Hematopoietic multipotent progenitor cell treated with erythropoietin and hydrocortisone succinate and interleukin-3 and kit ligand, for 15 days (in vitro differentiated cells): ENCODE results near the gene CYTH4.
"Not testable (repeated sequence)": the region's sequence is repeated elsewhere in the genome, so short reads cannot be mapped to it uniquely, and the experiment has no call there.

Source experiments
- DNase-seq: peaks from one replicate; pipeline ENCODE4 v3.0.0-alpha.2; 2015; ENCODE audit warnings: low spot score

The CYTH4 gene, protein sequence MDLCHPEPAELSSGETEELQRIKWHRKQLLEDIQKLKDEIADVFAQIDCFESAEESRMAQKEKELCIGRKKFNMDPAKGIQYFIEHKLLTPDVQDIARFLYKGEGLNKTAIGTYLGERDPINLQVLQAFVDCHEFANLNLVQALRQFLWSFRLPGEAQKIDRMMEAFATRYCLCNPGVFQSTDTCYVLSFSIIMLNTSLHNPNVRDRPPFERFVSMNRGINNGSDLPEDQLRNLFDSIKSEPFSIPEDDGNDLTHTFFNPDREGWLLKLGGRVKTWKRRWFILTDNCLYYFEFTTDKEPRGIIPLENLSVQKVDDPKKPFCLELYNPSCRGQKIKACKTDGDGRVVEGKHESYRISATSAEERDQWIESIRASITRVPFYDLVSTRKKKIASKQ

DNA sequence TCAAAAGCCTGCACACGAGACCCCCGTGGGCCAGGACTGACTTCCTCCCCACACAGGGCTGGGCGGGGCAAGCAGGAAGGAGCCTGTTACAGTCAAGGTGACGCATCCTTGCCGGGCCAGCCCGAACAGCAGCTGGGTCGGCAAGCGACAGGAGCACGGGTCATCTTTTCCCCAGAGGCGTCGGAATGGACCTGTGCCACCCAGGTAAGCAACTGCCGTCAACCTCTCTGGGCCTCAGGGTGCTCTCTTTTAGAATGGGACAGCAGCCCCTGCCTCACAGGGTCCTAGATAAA lies at the start of gene CYTH4:
Gene CYTH4 (plus strand): TSS at position 124 of the 293 bp plus-strand sequence. CDS start 62 bp downstream, at position 186.
- no peak for DNase-seq

DNA sequence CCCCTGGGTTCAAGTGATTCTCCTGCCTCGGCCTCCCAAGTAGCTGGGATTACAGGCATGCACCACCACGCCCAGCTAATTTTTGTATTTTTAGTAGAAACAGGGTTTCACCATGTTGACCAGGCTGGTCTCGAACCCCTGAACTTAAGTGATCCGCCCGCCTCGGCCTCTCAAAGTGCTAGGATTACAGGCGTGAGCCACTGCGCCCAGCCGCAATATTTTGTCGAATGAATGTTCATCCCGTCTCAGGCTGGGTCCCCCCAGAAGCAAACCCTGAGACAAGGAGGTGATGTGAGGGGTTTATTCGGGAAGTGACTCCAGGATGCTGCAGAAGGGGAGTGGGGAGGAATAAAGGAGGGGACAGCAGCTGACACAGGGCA lies 48.9 kb upstream of the CYTH4 start:
- DNase-seq, result not testable (repeated sequence)

DNA sequence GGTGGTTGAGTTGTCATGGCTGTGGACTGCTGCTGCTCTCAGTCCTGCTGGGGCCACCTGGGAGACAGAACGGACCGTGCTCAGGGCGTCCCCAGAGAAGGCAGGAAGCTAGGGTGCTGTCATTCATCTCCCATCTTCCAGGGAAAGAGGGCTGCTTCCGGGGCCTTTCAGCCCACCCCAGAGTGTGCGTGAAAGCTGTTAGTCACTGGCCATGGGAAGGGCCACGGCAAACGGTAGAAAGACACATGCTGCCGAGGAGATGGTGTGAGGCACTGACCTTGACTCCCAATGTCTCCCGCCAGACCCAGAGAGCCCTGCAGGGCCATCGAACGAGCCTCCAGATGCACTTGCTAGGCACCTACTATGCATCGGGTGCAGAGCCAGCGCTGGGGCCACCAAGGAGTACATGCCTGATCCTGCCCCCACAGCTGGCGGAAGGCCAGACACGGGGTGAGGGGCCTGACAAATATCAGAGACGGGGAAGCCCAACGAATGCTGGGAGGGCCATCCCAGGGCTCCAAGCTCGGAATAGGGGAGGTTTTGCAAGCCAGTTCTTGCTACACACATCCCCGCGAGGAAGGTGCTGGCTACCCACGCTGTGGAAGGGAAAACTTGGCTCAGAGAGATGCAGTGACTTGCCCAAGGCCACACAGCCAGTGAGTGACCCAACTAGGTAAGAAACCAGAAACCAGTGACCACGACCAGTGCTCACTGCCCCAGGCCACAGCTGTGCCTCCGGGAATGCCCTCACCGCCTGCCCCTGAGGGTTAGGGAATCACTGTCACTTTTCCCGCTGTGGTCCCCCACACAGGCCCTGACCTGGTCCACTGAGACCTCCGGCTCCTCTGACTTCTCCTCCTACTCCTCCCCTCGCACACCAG lies 48.3 kb upstream of the CYTH4 start:
- no peak for DNase-seq

DNA sequence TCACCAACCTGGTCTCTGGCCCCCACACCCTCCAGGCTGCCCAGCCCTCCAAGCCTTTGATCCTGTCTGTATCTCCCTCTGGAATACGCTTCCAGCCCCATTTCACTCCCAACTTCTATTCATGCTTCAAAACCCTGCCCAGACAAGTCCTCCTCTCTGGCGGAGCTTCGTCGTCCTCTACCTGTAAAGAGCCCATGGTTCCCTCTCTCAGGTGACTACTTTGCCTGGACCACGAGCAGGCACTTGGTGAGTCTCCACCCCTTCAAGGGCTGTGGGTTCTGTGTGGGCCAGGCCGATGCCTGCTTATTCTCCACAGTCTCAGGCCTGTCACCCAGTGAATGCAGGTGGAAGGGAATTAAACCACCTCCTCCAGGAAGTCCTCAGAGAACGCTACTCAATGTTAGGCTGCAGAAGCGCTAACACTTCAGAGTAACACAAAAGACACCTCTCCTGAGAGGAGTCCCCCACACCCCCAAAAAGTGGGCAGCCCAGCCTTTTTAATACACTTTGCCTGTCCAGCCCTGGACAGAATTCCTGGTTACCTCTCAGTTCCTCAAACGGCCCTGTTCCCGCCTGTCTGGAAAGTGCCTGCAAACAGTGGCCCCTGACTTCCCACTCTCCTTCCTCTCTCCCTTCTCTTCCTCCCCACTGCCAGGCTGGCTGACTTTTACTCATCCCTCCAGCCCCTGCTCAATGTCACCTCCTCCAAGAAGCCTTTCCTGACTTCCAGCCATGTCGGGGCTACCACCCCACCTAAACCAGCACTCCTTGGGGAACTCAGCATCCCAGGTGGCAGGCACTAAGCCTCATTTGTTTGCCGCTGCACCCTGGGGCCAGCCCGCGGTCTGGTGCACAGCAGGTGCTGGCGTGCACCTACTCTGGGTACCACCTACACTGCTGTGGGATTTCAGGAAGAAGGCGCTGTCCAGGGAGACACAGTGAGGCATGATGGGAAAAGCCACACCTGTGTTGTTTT lies 47.3 kb upstream of the CYTH4 start:
- DNase-seq, result no peak

DNA sequence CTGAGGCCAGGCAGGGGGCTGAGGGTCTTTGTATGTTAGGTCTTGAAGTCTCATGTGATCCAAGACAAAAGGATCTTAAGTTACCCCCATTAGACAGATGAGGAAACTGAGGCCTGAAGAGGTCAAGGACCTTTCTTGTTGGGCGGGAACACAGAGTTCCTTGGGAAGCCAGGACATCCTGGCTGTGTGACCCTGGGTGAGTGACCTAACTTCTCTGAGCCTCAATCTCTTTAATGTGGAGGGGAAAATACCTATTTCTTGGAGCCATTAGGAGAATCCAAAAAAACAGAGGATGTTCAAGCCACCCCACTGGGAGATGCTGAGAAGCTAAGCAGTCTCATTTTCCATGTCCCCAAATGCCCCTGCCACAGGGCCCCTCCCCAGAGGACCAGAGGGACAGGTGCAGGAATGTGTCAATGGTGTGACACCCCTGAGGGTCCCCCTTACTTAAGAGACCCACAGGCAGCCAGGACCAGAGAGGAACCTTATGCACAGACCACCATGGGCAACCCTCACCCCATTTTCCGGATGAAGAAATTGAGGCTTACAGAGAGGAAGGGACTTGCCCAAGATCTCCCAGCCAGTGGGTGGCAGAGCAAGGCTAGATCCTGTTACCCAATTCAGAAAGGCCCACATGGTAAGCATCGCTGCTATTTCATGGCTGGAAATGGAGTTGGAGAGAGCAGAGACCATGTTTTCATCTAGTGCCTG lies 46.3 kb upstream of the CYTH4 start:
- DNase-seq, result no peak

DNA sequence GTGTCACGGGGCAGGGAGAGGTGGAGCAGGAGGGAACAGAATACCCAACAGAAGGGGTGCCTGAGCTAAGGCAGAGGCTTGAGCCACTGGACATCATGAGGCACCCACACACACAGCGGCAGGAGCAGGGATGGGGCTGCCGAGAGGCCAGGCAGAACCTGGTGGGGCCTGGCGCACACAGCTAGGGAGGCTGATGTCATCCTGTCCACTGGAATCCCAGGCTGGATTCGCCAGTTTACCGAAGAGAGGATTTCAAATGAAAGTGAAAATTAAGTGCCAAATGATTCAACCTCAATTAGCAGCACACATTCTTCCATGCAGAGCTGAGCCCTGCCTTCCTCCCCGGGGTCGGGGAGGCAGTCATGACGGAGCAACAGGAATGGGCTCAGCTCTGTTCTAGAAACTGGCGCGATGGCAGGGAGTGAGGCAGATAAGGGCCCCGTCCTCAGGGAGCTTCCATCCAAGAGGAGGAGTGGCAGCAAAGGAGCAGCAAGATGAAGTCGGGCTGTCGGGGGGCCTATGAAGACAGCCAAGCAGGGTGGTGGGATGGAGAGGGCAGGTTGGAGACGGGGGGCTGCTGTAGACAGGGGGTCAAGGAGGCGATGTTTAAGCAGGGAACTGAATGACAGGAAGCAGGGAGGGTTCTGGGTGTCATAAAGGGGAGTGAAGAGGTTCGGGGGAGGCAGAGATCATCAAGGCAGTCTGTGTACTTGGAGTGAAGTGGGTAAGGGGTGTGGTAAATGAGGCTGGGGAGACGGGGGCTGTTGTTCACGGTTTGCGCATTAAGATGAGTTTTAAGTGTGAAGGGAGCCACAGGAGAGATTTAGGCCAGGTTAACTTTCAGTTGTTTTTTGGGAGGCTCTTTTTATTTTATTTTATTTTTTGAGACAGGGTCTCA lies 44.7 kb upstream of the CYTH4 start:
- no peak for DNase-seq

DNA sequence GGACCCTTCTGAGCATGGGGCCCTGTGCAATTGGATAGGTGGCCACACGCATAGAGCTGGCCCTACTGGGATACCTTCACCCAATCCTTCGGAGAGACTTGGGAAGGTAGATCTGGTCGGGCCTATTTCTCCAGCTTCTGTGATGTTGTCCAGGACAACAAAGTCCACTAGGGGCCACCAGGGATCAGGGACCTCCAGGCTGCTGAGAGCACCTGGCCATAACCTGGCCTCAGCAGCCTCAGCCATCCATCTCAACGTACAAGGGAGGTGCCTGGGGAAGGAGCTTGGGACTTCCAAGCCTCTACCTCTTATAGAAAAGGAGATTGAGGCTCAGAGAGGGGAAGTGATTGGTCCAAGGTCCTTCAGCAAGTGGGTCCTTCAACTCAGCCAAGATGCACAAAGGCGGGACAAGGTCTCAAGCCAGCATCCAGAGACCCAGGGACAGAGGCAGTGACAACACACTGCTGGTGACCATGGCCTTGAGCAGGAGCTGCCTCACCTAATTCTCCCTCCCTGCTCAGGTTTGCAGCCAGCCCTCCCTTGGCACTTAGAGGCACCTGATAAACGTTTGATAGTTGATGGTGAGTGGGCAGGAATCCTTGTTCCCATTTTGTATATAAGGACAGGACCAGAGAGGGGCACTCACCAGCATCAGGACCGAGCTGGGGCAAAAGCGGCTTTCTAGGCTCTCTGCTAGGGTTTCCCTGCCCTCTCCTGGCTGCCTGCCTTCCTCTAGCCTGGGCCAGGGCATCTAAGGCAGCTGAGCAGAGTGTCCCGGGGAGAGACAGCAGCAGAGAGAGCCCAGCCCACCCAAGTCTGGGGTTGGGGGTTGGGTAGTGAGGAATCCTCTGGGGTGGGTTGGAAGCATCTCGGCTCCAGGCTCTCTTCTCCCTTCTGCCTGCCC lies 42.7 kb upstream of the CYTH4 start:
- no peak for DNase-seq

DNA sequence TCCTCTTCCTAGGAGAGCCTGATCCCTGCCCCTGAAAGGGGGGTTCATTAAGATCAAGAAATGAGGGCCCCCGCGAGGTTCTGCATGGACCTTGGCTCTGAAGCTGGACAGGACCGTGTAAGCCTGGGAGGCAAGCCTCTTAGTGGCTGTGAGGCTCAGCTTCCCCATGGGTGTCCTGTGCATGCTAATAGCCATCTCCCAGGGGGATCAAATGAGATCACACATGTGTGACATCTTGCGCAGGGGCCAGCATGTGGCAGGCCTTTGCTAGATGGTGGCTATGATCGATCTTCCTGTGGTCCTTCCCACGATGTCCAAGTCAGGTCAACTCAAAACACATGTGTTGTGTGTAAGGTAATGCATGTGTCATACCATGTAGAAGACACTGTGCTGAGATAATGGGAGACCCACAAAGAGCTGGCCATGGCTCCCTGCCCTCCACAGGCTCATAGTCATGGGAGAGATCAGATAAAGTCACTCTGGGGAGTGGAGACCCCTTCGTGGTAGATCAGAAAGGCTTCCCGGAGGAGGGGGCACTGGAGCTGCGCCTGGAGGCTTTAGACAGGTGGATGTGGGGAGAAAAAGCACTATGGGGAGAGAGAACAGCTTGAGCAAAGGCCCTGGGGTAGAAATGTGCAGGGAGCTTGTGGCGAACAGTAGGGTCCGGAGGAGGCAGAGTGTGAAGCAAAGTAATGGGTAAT lies 41.9 kb upstream of the CYTH4 start:
- no peak for DNase-seq

- DNase-seq, result no peak
These were observed 41.4 kb upstream of the CYTH4 start for GRCh38 chr22:37240941-37241320.

GRCh38 chr22:37241351-37242142 lies 40.8 kb upstream of the CYTH4 start:
- peak; percentile 19 for DNase-seq

- DNase-seq, result peak; percentile 84
These were observed 39.9 kb upstream of the CYTH4 start for GRCh38 chr22:37242395-37242918.

- no peak for DNase-seq
These were observed 38.8 kb upstream of the CYTH4 start for GRCh38 chr22:37243402-37244113.

GRCh38 chr22:37244114-37244921 lies 38.0 kb upstream of the CYTH4 start, which contains the start of gene RAC2:
Gene RAC2, minus strand, starts transcription at chr22:37244269. Its CDS starts 121 bp downstream, at chr22:37244148.
- DNase-seq, result peak; percentile 68

DNA sequence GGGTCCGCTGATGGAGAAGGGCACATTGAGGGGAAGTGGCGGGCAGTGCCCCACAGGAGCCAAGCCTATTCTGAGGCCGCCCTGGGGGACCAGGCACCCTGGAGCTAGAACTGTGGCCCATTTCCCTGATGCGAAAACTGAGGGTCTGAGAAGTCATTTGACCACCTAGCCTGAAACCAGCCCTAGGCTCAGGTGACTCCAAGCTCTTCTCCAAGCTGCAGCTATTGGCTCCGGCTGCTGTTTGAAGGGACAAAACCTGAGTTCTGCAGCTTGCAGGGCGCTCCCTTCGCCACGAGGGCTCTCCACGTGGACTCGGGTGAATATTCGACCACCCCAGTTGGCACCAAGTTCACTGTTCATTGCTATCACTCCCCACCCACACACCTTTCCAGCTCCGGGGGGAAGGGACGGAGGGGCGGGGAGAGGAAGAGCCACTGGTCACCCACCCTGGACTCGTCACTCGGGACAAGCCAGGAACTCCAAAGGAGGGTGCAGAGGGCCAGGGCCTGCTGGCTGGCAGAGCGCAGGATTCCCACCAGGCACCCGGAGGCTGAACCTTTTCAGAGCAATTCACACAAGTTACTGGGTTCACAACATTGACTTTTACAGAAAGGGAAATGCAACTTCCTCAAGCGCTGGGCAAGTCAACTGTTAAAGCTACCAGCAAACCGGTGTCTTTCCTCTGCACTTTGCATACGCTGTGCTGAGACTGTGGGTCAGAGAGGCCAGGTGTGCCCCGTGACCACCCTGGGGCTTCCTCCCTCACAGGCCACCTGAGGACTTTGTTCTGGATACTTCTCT lies 37.2 kb upstream of the CYTH4 start:
- DNase-seq, result no peak

- no peak for DNase-seq
These were observed 36.6 kb upstream of the CYTH4 start for GRCh38 chr22:37245740-37246139.
